Keratinocyte (primary cell): ENCODE results near the gene MRPL38. TPM values are rescaled to one million over a fixed set of nuclear protein-coding genes. Genes with fewer than 3 reads are reported as not detected.
A peak's percentile ranks its signal among the peaks of the same experiment; 100 is the strongest.

ENCODE experiments used
- DNase-seq: peaks from one replicate; pipeline ENCODE4 v3.0.0-alpha.2; 2011; ENCODE audit warnings: low read depth, missing footprints, low spot score
- FAIRE-seq: peaks from 2 replicates; lab custom pipeline; 2011; peaks lifted over from hg19 to GRCh38; lab: Jason Lieb, UNC
- H2AFZ ChIP-seq: 2 replicates; pipeline ENCODE4 v1.6.0; 2012; ENCODE audit warnings: low read length, control low read depth, inconsistent platforms; ENCODE audit not compliant: control insufficient read depth
- H3K27ac ChIP-seq: 2 replicates; pipeline ENCODE4 v1.5.1; 2011; ENCODE audit warnings: low read length; ENCODE audit not compliant: control insufficient read depth, insufficient read depth
- H3K27me3 ChIP-seq: 3 replicates; pipeline ENCODE4 v1.6.0; 2011; ENCODE audit warnings: low read length; ENCODE audit not compliant: control insufficient read depth, insufficient read depth; ENCODE audit errors: extremely low read depth
- H3K36me3 ChIP-seq, 2 experiments: 2 replicates in 1 of 2; 3 replicates in 1 of 2; pipeline ENCODE4 v1.5.1; 2011; ENCODE audit warnings: low read length in 2 of 2, mild to moderate bottlenecking in 1 of 2; ENCODE audit not compliant: control insufficient read depth in 2 of 2, insufficient read depth in 2 of 2; ENCODE audit errors: extremely low read depth in 1 of 2
- H3K4me1 ChIP-seq: 3 replicates; pipeline ENCODE4 v1.5.1; 2011; ENCODE audit warnings: low read length; ENCODE audit not compliant: control insufficient read depth, insufficient read depth; ENCODE audit errors: extremely low read depth
- H3K4me2 ChIP-seq: 3 replicates; pipeline ENCODE4 v1.6.0; 2011; ENCODE audit warnings: low read depth, low read length; ENCODE audit not compliant: control insufficient read depth, insufficient read depth; ENCODE audit errors: extremely low read depth
- H3K4me3 ChIP-seq, 3 experiments: fragments of 200-600 bp in 1 of 3; sonication (generic) in 1 of 3; 2 replicates in 2 of 3; 3 replicates in 1 of 3; pipeline ENCODE4 v1.5.1; 2011 to 2016; ENCODE audit warnings: low read length in 3 of 3, mild to moderate bottlenecking in 3 of 3, control low read depth in 2 of 3, inconsistent platforms in 1 of 3, low read depth in 1 of 3, mixed read lengths in 1 of 3, mixed run types in 1 of 3, moderate library complexity in 1 of 3; ENCODE audit not compliant: control insufficient read depth in 2 of 3, insufficient read depth in 2 of 3; ENCODE audit errors: extremely low read depth in 1 of 3
- H3K79me2 ChIP-seq: 2 replicates; pipeline ENCODE4 v1.6.0; 2012; ENCODE audit warnings: low read length; ENCODE audit not compliant: control insufficient read depth, insufficient read depth
- H3K9ac ChIP-seq: 3 replicates; pipeline ENCODE4 v1.6.0; 2011; ENCODE audit warnings: low read length; ENCODE audit not compliant: control insufficient read depth, insufficient read depth; ENCODE audit errors: extremely low read depth
- H3K9me1 ChIP-seq: 3 replicates; pipeline ENCODE4 v1.6.0; 2011; ENCODE audit warnings: low read length; ENCODE audit not compliant: control insufficient read depth, insufficient read depth; ENCODE audit errors: extremely low read depth
- H3K9me3 ChIP-seq: 2 replicates; pipeline ENCODE4 v1.5.1; 2012; ENCODE audit warnings: low read depth, low read length; ENCODE audit not compliant: control insufficient read depth
- H4K20me1 ChIP-seq: 3 replicates; pipeline ENCODE4 v1.6.0; 2011; ENCODE audit warnings: low read length; ENCODE audit not compliant: control insufficient read depth, insufficient read depth; ENCODE audit errors: extremely low read depth
- CTCF ChIP-seq, 3 experiments: IDR thresholded peaks in 1 of 3; conservative IDR thresholded peaks in 1 of 3; optimal IDR thresholded peaks in 1 of 3; 2 replicates in 2 of 3; 3 replicates in 1 of 3; pipeline versions ENCODE3 to v1.5.1; 2011; ENCODE audit warnings: low read length in 3 of 3, mild to moderate bottlenecking in 3 of 3, moderate library complexity in 2 of 3, control low read depth in 1 of 3, inconsistent platforms in 1 of 3; ENCODE audit not compliant: insufficient read depth in 2 of 3; ENCODE audit errors: extremely low read depth in 1 of 3
- EZH2 ChIP-seq: IDR thresholded peaks from one replicate; pipeline ENCODE4 v1.6.1; 2012; ENCODE audit warnings: inconsistent platforms, mild to moderate bottlenecking, low read length, moderate library complexity
- dilution Hi-C: fragments of 300-500 bp; cut with MboI; formaldehyde crosslinking; loops from one replicate; pipeline ENCODE4 v1.7.0; 2020; ENCODE audit warnings: low sequenced_read_pairs; ENCODE audit not compliant: extremely low pct_ligation_motif_present
- polyA plus RNA-seq, 5 experiments: library from polyadenylated mRNA; depleted of rRNA in 3 of 5; stranded (reverse) in 3 of 5; stranded (forward) in 1 of 5; unstranded in 1 of 5; fragments of >200 nt; gene quantifications; 1 replicate in 1 of 5; 2 replicates in 3 of 5; 3 replicates in 1 of 5; pipeline versions ENCODE4 v1.2.1 to v1.2.3, GENCODE V29; 2011 to 2012; ENCODE audit warnings: missing spikeins in 2 of 5, low read depth in 1 of 5, low replicate concordance in 1 of 5

Gene MRPL38
- polyA plus RNA-seq, 1 donor (not counting 4 experiments of a cell fraction or from before 2014, with no cell fraction given): 25.2 TPM

- TF ChIP-seq EZH2: no peak
- TF ChIP-seq CTCF (optimal IDR thresholded peaks at IDR 0.05 in 1 of 3, IDR thresholded peaks at IDR 0.05 in 1 of 3, conservative IDR thresholded peaks at IDR 0.05 in 1 of 3; ENCODE audit: extremely low read depth in 1 of 3, insufficient read depth in 2 of 3, low read length in 3 of 3): peak; percentile 19 to 58 (median 56)
- peak overlapping the region; percentile 86 for H3K27ac ChIP-seq
- H3K9ac ChIP-seq: peak overlapping the region; percentile 83
- peaks cover 2% of the 10 kb centered on the region for H3K27me3 ChIP-seq
- H3K4me1 ChIP-seq: peaks cover 34% of the 10 kb centered on the region
- H3K4me3 ChIP-seq: peak overlapping the region; percentile 43 to 84 (median 57)
- H4K20me1 ChIP-seq: no peaks in the 10 kb centered on the region
- no peaks in the 10 kb centered on the region for H3K36me3 ChIP-seq
- H3K4me2 ChIP-seq: peak overlapping the region; percentile 74
- dilution Hi-C loops: no loop called here
- no peaks in the 10 kb centered on the region for H3K9me1 ChIP-seq
- peak overlapping the region; percentile 4 for H2AFZ ChIP-seq
- FAIRE-seq: no peak
- no peaks in the 10 kb centered on the region for H3K9me3 ChIP-seq
- DNase-seq: no peak
- no peaks in the 10 kb centered on the region for H3K79me2 ChIP-seq
Measured at GRCh38 chr17:75877752-75878173, 26.9 kb downstream of the MRPL38 start.

- Histone ChIP-seq H3K9ac (peak overlapping the region; percentile 83), H2AFZ (peak overlapping the region; percentile 4), H4K20me1 (no peaks in the 10 kb centered on the region), H3K36me3 (no peaks in the 10 kb centered on the region), H3K79me2 (no peaks in the 10 kb centered on the region), H3K4me2 (peak overlapping the region; percentile 74), H3K27me3 (peaks cover 2% of the 10 kb centered on the region), H3K9me3 (no peaks in the 10 kb centered on the region), H3K4me3 (peak overlapping the region; percentile 43 to 84 (median 57)), H3K9me1 (no peaks in the 10 kb centered on the region), H3K4me1 (peaks cover 41% of the 10 kb centered on the region), H3K27ac (peak overlapping the region; percentile 86)
- dilution Hi-C loops: no loop called here
- FAIRE-seq (no peak), DNase-seq (no peak)
- TF ChIP-seq EZH2: no peak
- peak in 1 of 3 experiments; percentile 21 for TF ChIP-seq CTCF (optimal IDR thresholded peaks at IDR 0.05 in 1 of 3, IDR thresholded peaks at IDR 0.05 in 1 of 3, conservative IDR thresholded peaks at IDR 0.05 in 1 of 3; ENCODE audit: extremely low read depth in 1 of 3, insufficient read depth in 2 of 3, low read length in 3 of 3)
Measured at GRCh38 chr17:75876938-75877751, 27.5 kb downstream of the MRPL38 start.
